Mucosa of rectum (tissue), 2 donors: ENCODE data around the gene TRPM8.

Experiments
- H3K27ac ChIP-seq, 2 donors: one replicate each; pipeline ENCODE4 v1.7.0; 2013; ENCODE audit warnings: inconsistent platforms in 2 of 2, low read depth in 2 of 2, low read length in 2 of 2
- H3K27me3 ChIP-seq, 2 donors: one replicate each; pipeline ENCODE4 v1.7.0; 2013; ENCODE audit warnings: low read length in 2 of 2; ENCODE audit not compliant: control insufficient read depth in 2 of 2, insufficient read depth in 2 of 2
- H3K36me3 ChIP-seq, 2 donors: one replicate each; pipeline ENCODE4 v1.7.0; 2013; ENCODE audit warnings: low read length in 2 of 2; ENCODE audit not compliant: control insufficient read depth in 2 of 2, insufficient read depth in 2 of 2
- H3K4me1 ChIP-seq, 2 donors: one replicate each; pipeline ENCODE4 v1.7.0; 2013; ENCODE audit warnings: low read length in 2 of 2, mild to moderate bottlenecking in 1 of 2; ENCODE audit not compliant: control insufficient read depth in 2 of 2, insufficient read depth in 2 of 2
- H3K4me3 ChIP-seq, 2 donors: one replicate each; pipeline ENCODE4 v1.7.0; 2013; ENCODE audit warnings: low read length in 2 of 2
- H3K9ac ChIP-seq, 2 donors: one replicate each; pipeline ENCODE4 v1.7.0; 2013; ENCODE audit warnings: low read length in 2 of 2, low read depth in 1 of 2, mild to moderate bottlenecking in 1 of 2
- H3K9me3 ChIP-seq, 2 donors: one replicate each; pipeline ENCODE4 v1.7.0; 2013; ENCODE audit warnings: low read length in 2 of 2; ENCODE audit not compliant: control insufficient read depth in 2 of 2
- donor health status: healthy.
- donor health status: Normal muscosa, but diverticular disease.

TRPM8 gene

GRCh38 chr2:234029150-234029733 is 112.1 kb downstream of the TRPM8 start:
- Histone ChIP-seq H3K36me3 (no peaks in the 10 kb centered on the region), H3K9ac (no peak overlapping the region), H3K27ac (no peak overlapping the region), H3K9me3 (peaks cover 0 to 3% of the 10 kb centered on the region in 2 donors), H3K4me1 (no peaks in the 10 kb centered on the region), H3K27me3 (peaks cover 0 to 2% of the 10 kb centered on the region in 2 donors), H3K4me3 (no peak overlapping the region)

- Histone ChIP-seq H3K4me3 (no peak overlapping the region), H3K9ac (no peak overlapping the region), H3K9me3 (peaks cover 0 to 3% of the 10 kb centered on the region in 2 donors), H3K4me1 (no peaks in the 10 kb centered on the region), H3K27me3 (peaks cover 0 to 2% of the 10 kb centered on the region in 2 donors), H3K27ac (no peak overlapping the region), H3K36me3 (no peaks in the 10 kb centered on the region)
These were observed 114.0 kb downstream of the TRPM8 start for GRCh38 chr2:234031207-234031606.

GRCh38 chr2:234032279-234032856 is 115.2 kb downstream of the TRPM8 start:
- Histone ChIP-seq H3K27me3 (no peaks in the 10 kb centered on the region), H3K9me3 (peaks cover 0 to 3% of the 10 kb centered on the region in 2 donors), H3K9ac (no peak overlapping the region), H3K4me1 (no peaks in the 10 kb centered on the region), H3K36me3 (no peaks in the 10 kb centered on the region), H3K4me3 (no peak overlapping the region), H3K27ac (no peak overlapping the region)

- Histone ChIP-seq H3K4me1 (no peaks in the 10 kb centered on the region), H3K27ac (no peak overlapping the region), H3K9me3 (peaks cover 0 to 3% of the 10 kb centered on the region in 2 donors), H3K4me3 (no peak overlapping the region), H3K36me3 (no peaks in the 10 kb centered on the region), H3K27me3 (no peaks in the 10 kb centered on the region), H3K9ac (no peak overlapping the region)
These were observed 116.0 kb downstream of the TRPM8 start for GRCh38 chr2:234033174-234033573.

- peaks cover 0 to 3% of the 10 kb centered on the region in 2 donors for H3K9me3 ChIP-seq
- H3K4me3 ChIP-seq = no peak overlapping the region
- no peaks in the 10 kb centered on the region for H3K4me1 ChIP-seq
- H3K36me3 ChIP-seq = no peaks in the 10 kb centered on the region
- H3K27me3 ChIP-seq = no peaks in the 10 kb centered on the region
- no peak overlapping the region for H3K9ac ChIP-seq
- H3K27ac ChIP-seq = no peak overlapping the region
These were observed 116.7 kb downstream of the TRPM8 start for GRCh38 chr2:234033885-234034284.

GRCh38 chr2:234038076-234038802 is 121.1 kb downstream of the TRPM8 start:
- peaks cover 0 to 3% of the 10 kb centered on the region in 2 donors for H3K9me3 ChIP-seq
- H3K9ac ChIP-seq = no peak overlapping the region
- H3K36me3 ChIP-seq = no peaks in the 10 kb centered on the region
- no peak overlapping the region for H3K27ac ChIP-seq
- no peaks in the 10 kb centered on the region for H3K27me3 ChIP-seq
- H3K4me1 ChIP-seq = no peaks in the 10 kb centered on the region
- no peak overlapping the region for H3K4me3 ChIP-seq

GRCh38 chr2:234044157-234044556 is 127.0 kb downstream of the TRPM8 start:
- Histone ChIP-seq H3K36me3 (no peaks in the 10 kb centered on the region), H3K27me3 (no peaks in the 10 kb centered on the region), H3K27ac (no peak overlapping the region), H3K9me3 (no peaks in the 10 kb centered on the region), H3K4me3 (no peak overlapping the region), H3K9ac (no peak overlapping the region), H3K4me1 (no peaks in the 10 kb centered on the region)

GRCh38 chr2:234046521-234046920 is 129.3 kb downstream of the TRPM8 start:
- Histone ChIP-seq H3K9ac (no peak overlapping the region), H3K9me3 (no peaks in the 10 kb centered on the region), H3K27ac (no peak overlapping the region), H3K36me3 (no peaks in the 10 kb centered on the region), H3K27me3 (no peaks in the 10 kb centered on the region), H3K4me1 (no peaks in the 10 kb centered on the region), H3K4me3 (no peak overlapping the region)

GRCh38 chr2:234047361-234047760 is 130.2 kb downstream of the TRPM8 start:
- Histone ChIP-seq H3K27ac (no peak overlapping the region), H3K9me3 (no peaks in the 10 kb centered on the region), H3K36me3 (no peaks in the 10 kb centered on the region), H3K4me3 (no peak overlapping the region), H3K9ac (no peak overlapping the region), H3K27me3 (no peaks in the 10 kb centered on the region), H3K4me1 (no peaks in the 10 kb centered on the region)

- Histone ChIP-seq H3K27ac (no peak overlapping the region), H3K36me3 (no peaks in the 10 kb centered on the region), H3K9me3 (no peaks in the 10 kb centered on the region), H3K4me1 (no peaks in the 10 kb centered on the region), H3K27me3 (no peaks in the 10 kb centered on the region), H3K9ac (no peak overlapping the region), H3K4me3 (no peak overlapping the region)
These were observed 130.9 kb downstream of the TRPM8 start for GRCh38 chr2:234048049-234048448.
